CD4-positive, alpha-beta T cell treated with Interleukin-10 for 1 hour (primary cell): Measurements from ENCODE around the gene PRELID2.

Experiments
- DNase-seq: peaks from one replicate; pipeline ENCODE4 v3.0.0-alpha.2; 2020

PRELID2 gene

GRCh38 chr5:145792840-145793239, 42.3 kb downstream of the PRELID2 start:
- no peak for DNase-seq

GRCh38 chr5:145791866-145792265, 43.3 kb downstream of the PRELID2 start:
- no peak for DNase-seq

- DNase-seq = no peak
Measured at GRCh38 chr5:145787996-145788395, 47.1 kb downstream of the PRELID2 start.

- DNase-seq = no peak
Measured at GRCh38 chr5:145787507-145787906, 47.6 kb downstream of the PRELID2 start.

GRCh38 chr5:145787001-145787400, 48.1 kb downstream of the PRELID2 start:
- no peak for DNase-seq

GRCh38 chr5:145780982-145781381, 54.2 kb downstream of the PRELID2 start:
- DNase-seq = no peak

- DNase-seq = no peak
Measured at GRCh38 chr5:145778144-145778900, 56.8 kb downstream of the PRELID2 start.

- no peak for DNase-seq
Measured at GRCh38 chr5:145777445-145778063, 57.6 kb downstream of the PRELID2 start.

- no peak for DNase-seq
Measured at GRCh38 chr5:145776886-145777285, 58.3 kb downstream of the PRELID2 start.

- DNase-seq = no peak
Measured at GRCh38 chr5:145775893-145776444, 59.2 kb downstream of the PRELID2 start.

- DNase-seq = no peak
Measured at GRCh38 chr5:145775411-145775810, 59.7 kb downstream of the PRELID2 start.

- no peak for DNase-seq
Measured at GRCh38 chr5:145774442-145774841, 60.7 kb downstream of the PRELID2 start.

GRCh38 chr5:145772466-145772865, 62.7 kb downstream of the PRELID2 start:
- no peak for DNase-seq

- DNase-seq = no peak
Measured at GRCh38 chr5:145768863-145769262, 66.3 kb downstream of the PRELID2 start.

- DNase-seq = no peak
Measured at GRCh38 chr5:145764325-145764724, 70.8 kb downstream of the PRELID2 start.

GRCh38 chr5:145762833-145763232, 72.3 kb downstream of the PRELID2 start:
- DNase-seq = no peak

GRCh38 chr5:145761254-145761653, 73.9 kb downstream of the PRELID2 start:
- DNase-seq = no peak

- no peak for DNase-seq
Measured at GRCh38 chr5:145760660-145761059, 74.5 kb downstream of the PRELID2 start.

GRCh38 chr5:145752947-145753346, 82.2 kb downstream of the PRELID2 start:
- DNase-seq = no peak

- no peak for DNase-seq
Measured at GRCh38 chr5:145752534-145752933, 82.6 kb downstream of the PRELID2 start.

GRCh38 chr5:145750199-145750598, 84.9 kb downstream of the PRELID2 start:
- DNase-seq = no peak

- no peak for DNase-seq
Measured at GRCh38 chr5:145743396-145744061, 91.6 kb downstream of the PRELID2 start.

- DNase-seq = no peak
Measured at GRCh38 chr5:145739843-145740242, 95.3 kb downstream of the PRELID2 start.

GRCh38 chr5:145738227-145738626, 96.9 kb downstream of the PRELID2 start:
- DNase-seq = no peak
